GM19467 (cell line): ENCODE data around the gene GCN1.
"Not testable (repeated sequence)": the region's sequence is repeated elsewhere in the genome, so short reads cannot be mapped to it uniquely, and the experiment has no call there.

Source experiments
- ATAC-seq: cut with Tn5 transposase; IDR thresholded peaks from one replicate; pipeline ENCODE4 v1.9.1; 2021; ENCODE audit warnings: mild to moderate bottlenecking, moderate library complexity; ENCODE audit not compliant: unreplicated experiment

GCN1 gene

DNA sequence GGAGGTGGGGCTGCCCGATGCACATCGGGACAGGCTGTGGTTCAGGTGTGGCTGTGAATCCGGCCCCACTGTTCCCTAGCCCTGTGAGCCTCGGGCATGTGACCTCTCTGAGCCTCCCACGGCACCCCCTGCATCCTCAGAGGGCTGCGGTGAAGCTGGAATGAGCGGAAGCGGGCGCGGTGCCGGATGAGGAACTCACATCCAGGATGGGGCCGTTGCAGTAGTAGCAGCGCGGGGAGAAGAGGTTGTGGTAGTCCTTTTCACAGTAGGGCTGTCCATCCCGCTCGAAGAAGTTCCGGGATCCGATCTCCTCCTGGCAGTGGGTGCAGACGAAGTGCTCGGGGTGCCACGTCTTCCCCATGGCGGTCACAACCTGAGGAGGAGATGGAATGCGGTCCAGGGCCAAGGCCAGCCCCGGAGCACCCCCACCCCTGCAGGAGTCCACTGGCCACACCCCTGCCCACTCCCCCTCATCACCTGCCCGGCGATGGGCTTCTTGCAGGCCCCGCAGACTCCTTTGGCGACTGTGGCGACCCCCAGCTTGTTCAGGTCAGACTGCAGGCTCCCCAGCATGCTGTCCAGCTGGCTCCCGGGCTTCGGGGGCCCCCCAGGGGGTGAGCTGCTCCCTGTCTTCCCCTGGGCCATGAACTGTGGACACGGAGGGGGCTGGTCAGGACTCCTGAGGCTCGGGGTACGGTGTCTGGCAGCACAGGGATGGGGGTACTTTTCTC is 20.3 kb upstream of the GCN1 start:
- no peak for ATAC-seq

DNA sequence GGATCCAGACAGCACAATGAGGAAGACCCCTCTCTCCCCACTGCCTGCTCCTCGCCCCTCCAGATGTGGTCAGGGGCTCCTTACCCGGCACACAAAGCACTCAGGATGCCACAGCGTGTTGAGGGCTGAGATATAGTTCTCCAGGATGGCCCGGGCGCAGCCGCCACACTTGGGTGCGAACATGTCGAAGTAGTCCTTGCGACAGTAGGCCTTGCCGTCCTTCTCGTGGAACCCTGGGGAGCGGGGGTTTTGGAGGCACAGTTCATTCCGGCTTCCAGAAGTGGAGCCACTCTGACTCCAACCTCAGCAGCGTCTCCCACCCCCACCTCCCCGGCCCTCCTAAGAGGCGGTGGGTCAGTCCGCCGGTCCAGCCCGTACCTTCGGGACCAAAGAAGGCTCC is 19.2 kb upstream of the GCN1 start:
- ATAC-seq, result no peak

DNA sequence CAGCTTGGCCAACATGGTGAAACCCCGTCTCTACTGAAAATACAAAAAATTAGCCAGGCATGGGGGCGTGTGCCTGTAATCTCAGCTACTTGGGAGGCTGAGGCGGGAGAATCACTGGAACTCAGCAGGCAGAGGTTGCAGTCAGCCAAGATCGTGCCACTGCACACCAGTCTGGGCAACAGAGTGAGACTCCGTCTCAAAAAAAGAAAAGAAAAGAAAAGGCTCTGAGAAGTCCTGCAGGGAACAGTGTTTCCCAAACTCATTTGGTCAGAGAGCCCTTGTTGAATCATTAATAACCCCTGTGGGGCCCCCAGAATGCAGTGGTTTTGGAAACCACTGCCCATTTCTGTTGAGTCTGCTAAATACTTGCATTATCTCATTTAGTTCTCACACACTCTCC is 18.7 kb upstream of the GCN1 start:
- not testable (repeated sequence) for ATAC-seq

DNA sequence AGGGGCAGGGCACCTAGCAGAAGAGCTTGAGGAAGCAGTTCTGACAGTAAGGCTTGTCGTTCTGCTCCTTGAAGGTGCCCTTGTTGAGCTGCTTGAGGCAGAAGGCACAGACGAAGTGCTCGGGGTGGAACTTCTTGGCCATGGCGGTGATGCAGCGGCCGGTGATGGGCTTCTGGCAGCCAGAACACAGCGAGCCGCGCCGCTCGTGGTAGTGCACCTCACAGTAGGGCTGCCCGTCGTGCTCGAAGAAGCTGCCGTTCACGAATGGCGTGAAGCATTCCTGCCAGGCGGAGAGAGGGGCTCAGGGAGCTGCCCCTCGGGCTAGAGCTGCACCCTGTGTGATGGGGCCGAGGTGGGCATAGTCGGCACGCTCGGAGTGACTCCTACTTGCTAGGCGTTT is 17.8 kb upstream of the GCN1 start:
- ATAC-seq, result no peak

DNA sequence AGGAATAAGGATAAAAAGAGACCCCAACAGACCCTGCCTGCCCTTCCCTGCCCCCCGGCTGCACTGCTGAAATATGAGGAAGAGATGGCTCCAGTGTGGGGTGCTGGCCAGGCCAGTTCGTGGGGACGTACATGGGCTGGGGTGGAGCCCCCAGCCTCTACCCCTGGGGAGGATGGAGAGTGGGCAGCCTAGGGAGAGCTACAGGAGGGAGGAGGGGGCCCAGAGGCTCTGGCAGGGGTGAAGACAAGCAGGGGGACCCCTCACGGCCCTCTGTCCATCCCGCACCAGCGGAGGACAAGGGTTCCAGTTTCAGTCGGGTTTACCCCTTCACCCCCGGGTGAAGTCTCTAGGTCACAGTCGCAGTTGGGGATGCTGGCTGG is 17.4 kb upstream of the GCN1 start:
- ATAC-seq, result no peak

DNA sequence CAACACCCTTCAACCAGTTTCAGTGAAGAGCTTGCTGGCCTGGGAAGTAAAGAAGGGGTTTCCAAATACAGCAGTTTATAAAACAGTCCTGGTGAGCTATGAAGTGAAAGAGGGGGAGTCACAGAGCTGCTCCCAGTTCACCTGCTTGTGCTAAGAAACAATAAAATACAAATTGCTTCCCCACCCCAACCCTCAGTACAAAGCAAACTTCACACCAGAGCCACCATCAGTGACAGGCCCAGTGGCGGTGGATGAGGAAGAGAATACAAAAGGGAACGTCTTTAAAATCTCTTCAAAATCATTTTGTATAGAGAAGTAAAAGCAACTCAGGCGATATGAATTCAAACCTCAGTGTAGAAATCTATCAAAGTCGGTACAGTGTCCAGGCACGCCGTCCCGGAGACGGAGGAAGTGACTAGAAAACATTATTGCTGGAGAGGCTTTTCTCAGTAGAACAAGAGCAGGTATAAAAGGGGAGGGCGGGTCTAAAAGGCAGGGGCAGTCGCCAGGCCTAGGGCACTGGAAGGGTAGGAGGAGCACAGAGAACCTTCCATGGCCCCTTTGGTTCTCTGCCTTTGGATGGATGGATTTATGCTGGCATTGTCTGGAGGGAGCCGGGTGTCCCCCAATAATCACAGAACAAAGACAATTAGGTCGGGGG is 16.9 kb upstream of the GCN1 start:
- no peak for ATAC-seq

DNA sequence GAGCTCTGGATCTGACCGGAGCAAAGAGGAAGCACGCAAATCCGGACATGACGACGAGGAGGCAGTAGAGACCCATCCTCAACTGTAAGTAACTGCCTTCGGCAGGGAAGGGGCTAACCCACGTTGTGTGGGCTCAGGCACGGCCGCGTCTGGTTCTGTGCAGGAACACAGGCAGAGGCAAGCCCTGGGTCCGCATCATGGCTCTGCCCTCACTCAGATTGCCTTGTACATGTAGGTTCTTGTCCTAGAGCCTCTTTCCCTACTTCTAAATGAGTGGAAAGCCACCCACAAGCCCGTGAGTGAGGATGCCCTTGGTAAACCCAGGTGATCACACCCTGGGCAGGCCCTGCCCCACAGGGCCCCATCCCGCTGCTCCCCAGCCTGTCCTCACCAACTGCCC is 15.3 kb upstream of the GCN1 start:
- ATAC-seq, result no peak

DNA sequence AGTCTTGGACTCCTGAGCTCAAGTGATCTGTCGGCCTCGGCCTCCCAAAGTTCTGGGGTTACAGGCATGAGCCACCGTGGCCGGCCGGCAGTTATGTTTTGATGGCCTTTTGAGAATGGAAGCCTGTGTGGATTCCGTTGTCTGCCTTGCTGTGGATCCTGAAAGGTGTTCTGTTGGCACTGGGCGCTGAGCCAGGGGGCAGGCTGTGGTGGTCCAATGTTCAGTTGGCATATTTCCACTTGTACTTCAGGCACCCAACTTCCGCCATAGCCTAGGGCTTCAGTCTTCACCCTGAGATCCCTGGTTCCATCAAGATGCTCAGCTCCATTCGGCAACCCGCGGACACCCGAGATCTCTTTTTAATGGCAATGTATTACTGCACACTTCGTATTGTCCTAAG is 12.7 kb upstream of the GCN1 start:
- no peak for ATAC-seq

DNA sequence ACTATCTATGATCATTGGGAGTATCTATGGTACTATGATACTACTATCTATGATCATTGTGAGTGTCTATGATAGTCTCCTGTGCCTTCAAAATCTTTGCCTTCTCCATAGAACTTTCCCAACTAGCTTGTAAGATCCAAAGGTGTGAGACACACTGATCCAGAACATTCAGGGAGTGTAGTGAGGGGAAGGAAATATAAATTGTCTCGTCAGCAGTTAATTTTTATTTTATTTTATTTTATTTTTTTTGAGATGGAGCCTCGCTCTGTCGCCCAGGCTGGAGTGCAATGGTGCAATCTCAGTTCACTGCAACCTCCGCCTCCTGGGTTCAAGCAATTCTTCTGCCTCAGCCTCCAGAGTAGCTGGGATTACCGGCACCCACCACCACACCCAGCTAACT is 12.3 kb upstream of the GCN1 start:
- not testable (repeated sequence) for ATAC-seq

DNA sequence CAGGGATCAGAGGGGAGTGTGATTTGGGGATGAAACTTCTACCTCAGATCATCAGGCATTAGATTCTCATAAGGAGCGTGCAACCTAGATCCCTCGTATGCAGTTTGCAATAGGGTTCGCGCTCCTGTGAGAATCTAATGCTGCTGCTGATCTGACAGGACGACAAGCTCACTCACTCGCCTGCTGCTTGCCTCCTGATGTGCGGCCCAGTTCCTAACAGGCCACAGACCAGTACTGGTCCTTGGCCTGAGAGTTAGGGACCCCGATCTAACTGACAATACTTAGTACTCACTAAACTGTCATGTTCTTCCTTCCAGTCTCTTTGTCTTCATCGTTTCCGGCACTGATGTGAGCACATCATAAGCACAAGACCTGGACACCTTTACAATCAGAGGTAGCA is 11.7 kb upstream of the GCN1 start:
- ATAC-seq, result no peak

DNA sequence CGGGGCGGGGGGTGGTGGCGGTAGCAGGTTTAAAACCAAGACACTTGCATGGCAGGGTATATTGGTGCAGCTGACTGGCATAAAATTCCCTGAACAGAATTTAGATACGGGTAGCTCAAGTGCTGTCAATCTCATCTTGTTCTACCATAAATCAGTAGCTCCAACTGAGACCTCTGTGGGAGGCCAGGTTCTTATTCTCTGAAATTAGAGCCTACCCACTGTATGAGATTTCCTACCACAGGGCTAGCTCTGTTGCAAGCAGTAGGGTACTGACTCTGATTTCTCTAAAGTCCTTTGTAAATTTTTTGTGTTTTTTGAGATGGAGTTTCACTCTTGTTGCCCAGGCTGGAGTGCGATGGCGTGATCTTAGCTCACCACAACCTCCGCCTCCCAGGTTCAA is 9.7 kb upstream of the GCN1 start:
- ATAC-seq, result no peak

DNA sequence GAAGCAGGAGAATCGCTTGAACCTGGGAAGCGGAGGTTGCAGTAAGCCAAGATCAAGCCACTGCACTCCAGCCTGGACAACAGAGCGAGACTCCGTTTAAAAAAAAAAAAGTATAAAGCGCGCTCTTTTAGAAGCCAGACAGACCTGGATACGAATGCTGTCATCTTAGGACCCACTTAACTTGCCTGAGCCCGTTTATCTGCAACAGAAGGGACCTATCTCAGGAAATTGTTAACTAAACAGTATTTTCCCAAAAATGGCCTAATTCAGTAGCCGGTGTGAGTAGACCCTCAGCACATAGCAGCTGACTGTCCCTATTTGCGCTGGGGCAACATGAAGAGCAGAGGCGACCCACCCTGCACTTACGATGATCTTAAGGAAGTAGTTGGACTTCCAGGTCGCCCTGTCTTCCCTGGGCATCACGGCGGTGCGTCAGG is 5.9 kb upstream of the GCN1 start:
- ATAC-seq, result no peak

DNA sequence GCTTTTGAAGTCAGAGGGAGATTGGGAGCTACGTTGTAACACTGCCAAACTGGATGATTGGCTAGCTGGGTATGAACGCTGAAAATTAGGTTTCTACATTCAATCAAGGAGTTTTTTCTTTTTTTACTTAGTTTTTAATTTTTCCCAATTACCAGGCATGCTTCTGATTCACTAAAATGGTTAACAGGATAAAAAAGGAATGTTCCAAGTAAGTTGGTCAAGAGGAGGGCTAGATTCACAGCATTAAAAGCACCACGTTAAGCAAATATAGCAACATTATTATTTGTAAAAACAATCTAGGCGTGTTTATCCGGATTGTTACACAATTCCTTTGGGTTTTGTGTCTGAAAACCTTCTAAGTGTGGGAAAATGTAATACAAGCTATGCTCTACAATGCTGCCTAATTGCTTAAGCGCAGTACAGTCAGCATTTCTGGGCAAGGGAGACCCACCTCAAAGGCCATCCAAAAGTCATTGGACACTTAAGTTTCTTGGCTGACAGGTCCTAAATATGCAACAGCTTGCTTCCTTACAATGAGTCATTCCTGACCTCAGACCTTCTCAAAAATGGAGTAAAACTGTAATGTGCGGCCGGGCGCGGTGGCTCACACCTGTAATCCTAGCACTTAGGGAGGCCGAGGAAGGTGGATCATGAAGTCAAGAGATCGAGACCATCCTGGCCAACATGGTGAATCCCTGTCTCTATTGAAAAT is 5.2 kb upstream of the GCN1 start:
- ATAC-seq, result no peak

DNA sequence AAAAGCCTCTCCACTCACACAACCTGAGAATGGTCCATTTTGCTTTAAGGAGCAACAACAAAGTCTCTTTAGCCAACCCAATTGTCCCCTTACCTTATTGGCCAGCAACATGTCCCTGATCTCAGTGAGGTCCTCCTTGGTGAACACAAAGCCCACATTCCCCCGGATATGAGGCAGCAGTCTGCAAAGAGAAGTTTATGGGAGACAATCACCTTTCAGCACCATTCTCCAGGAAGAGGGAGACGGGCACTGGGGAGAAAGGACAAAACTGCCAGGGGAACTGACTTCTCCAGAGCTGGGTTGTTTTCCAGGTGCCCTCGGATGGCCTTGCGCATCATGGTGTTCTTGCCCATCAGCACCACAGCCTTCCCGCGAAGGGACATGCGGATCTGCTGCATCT is 4.5 kb upstream of the GCN1 start:
- ATAC-seq, result no peak

DNA sequence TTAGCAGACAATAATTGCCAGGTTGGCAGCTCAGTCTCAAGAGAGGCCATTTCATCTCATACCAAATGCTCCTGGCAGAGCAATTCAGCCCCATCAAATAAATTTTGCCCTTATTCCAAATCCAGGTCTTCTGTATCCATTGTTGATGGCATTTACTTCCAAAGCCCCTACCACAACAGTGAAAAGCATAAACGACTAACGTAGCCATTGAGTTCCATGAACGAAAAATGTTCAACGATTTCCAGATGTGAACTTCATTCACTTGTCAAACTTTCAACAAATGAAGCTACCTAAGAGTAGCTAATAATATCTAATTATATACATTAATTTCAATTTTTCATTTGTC is 3.0 kb upstream of the GCN1 start:
- ATAC-seq, result no peak

DNA sequence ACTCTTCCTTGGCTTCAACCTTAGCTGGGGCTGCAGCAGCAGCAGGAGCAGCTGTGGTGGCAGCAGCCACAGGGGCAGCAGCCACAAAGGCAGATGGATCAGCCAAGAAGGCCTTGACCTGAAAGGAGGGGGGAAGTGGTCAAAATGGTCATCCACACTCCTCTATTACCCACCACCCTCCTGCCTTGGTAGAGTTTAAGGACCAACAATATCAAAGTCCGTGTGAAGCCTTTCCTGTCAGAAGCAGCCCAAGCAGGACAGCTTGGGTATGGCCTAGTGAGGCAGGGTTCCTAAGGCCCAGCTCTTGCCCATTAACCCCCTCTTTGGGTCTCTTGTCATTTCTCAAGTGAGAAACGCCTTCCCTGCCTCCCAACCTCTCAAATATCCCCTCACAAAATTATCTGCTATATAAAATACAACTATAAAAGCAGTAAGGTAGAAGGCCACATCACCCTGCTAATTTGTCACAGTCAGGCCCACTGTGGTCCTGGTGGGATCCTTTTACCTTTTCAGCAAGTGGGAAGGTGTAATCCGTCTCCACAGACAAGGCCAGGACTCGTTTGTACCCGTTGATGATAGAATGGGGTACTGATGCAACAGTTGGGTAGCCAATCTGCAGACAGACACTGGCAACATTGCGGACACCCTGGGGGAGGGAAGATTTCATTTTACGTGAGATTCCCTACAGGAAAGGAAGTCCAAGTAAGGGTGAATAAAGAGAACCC is 2.5 kb upstream of the GCN1 start:
- not testable (repeated sequence) for ATAC-seq

DNA sequence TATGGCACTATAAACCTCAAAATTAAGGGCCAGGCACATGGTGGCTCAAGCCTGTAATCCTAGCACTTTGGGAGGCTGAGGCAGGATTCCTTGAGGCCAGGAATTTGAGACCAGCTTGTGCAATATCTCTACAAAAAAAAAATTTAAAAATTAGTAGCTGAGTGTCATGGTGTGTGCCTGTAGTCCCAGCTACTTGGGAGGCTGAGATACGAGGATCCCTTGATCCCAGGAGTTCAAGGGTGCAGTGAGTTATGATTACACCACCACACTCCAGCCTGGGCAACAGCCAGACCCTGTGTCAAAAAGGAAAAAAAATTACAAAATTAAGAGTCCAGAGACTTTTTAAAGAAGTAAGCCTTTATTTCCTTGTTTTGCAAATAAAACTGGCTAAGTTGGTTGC is 1.8 kb upstream of the GCN1 start:
- ATAC-seq, result no peak

DNA sequence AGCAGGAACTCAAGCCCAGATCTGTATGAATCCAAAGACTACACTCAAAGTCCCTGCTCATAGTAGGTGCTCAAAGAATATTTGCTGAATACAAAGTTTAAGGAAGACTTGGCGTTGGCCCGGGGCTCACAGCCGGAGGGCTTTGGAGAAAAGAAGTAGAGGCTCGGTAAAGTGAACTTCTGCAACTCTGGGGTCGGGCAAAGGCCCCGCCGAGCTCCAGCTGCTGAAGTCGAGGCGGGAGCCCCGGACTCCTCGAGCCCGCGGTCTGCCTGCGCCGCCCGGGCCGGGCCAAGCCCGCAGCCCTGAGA is 335 bp downstream of the GCN1 start:
- ATAC-seq, result no peak

DNA sequence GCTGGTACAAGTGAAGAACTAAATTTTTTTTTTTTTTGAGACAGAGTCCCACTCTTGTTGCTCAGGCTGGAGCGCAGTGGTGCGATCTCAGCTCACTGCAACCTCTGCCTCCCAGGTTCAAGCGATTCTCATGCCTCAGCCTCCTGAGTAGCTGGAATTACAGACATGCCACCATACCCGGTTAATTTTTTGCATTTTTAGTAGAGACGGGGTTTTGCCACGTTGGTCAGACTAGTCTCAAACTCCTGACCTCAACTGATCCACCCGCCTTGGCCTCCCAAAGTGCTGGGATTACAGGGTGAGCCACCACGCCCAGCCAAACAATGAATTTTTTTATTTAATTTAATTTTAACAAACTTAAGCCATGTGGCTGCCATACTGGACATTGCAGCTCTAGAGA is 1.2 kb downstream of the GCN1 start:
- ATAC-seq, result not testable (repeated sequence)

DNA sequence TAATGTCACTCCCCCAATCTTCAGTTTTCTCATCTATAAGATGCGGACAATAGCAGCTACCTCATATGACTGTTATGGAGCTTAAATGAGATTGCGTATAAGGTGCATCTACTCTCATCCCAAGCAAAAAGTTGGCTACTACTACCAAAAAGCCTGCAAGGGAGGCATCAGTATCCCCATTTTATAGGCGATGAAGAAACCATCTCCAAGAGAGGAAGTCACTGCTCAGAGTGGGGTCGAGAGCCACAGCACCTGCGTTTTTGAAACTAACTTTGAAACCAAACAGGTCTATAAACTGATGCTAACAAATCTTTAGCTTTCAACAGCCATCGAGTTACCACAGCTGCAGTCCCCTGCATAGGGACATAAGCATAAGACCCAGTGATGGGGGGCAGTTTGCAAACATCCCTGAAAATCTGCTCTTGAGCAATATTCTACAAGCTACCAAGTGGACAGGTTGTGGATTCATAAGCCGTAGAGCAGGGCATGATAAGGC is 3.5 kb downstream of the GCN1 start:
- ATAC-seq, result no peak

DNA sequence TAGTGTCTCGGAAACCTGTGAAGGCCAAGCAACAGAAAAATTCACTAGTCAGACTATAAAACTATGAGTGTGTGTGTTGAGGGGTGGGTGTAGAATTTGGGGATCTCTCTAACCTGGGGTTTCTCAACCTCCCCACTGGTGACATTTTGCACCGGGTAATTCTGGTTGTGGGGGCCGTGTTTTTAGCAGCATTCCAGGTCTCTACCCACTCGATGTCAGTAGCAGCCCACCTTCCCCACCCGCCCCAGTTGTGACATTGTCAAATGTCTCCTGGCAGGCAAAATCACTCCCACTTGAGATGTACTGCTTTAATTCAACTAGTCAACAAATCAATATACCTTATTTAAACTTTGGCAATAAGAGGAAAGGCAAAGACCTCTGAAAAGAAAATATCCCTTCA is 4.1 kb downstream of the GCN1 start:
- ATAC-seq, result no peak

DNA sequence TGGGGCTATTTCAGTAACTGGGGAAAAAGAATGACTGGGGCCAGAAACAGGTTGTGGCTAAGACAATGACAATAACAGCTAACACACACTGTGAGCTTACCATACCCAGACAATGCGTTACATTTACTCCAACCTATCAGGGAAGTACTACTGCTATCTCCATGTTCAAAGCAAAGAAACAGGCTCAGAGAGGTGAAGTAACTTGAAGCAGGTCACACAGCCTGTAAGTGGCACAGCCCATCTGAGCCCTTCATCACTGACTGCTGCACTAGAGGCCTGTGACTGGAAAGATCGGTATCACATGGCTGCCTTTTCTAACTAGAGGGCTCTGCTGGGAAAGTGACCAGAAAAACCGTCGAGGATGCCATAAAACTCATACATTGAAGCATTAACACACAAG is 7.9 kb downstream of the GCN1 start:
- ATAC-seq, result no peak
